Measurements from ENCODE around the gene CCS. TPM values are rescaled to one million over a fixed set of nuclear protein-coding genes. Genes with fewer than 3 reads are reported as not detected.

CCS gene
- total and polyA plus RNA-seq, 9 of the 15 experiments (the other 6 are each of a cell fraction or from before 2014, with no cell fraction given): 1.1 to 46.6 (median 26.8) TPM

- TF ChIP-seq SIX5 (IDR thresholded peaks at IDR 0.05; ENCODE audit: borderline replicate concordance in 1 of 2, insufficient read depth in 1 of 2, low read depth in 1 of 2, low read length in 2 of 2) (no peak), MBD2 (IDR thresholded peaks at IDR 0.05; ENCODE audit: borderline replicate concordance, low read depth) (peak; percentile 98), ZSCAN32 (CRISPR knock-in tag; IDR thresholded peaks at IDR 0.05) (no peak), ZBTB17 (CRISPR knock-in tag; IDR thresholded peaks at IDR 0.05) (peak; percentile 73), BACH1 (tag; IDR thresholded peaks at IDR 0.05) (peak; percentile 89), ZNF76 (CRISPR knock-in tag; IDR thresholded peaks at IDR 0.05; ENCODE audit: borderline replicate concordance) (peak; percentile 64; the same call in 1 of the 2 replicates), FIP1L1 (IDR thresholded peaks at IDR 0.05; ENCODE audit: low read depth, low read length, poor library complexity, severe bottlenecking) (peak; percentile 87), PBX2 (CRISPR knock-in tag; IDR thresholded peaks at IDR 0.05; ENCODE audit: low read depth) (no peak), PBX2 (tag; conservative IDR thresholded peaks at IDR 0.05; ENCODE audit: low read depth) (peak; percentile 24; the same call in 1 of the 2 replicates), BMI1 (IDR thresholded peaks at IDR 0.05; ENCODE audit: low read length) (no peak), DDX20 (tag; IDR thresholded peaks at IDR 0.05; ENCODE audit: low read depth) (no peak), RERE (CRISPR knock-in tag; IDR thresholded peaks at IDR 0.05; ENCODE audit: borderline replicate concordance) (no peak; the same call in 1 of the 2 replicates), CLOCK (CRISPR knock-in tag; IDR thresholded peaks at IDR 0.05; ENCODE audit: borderline replicate concordance) (peak; percentile 19; the same call in 1 of the 2 replicates), PHB (CRISPR knock-in tag; IDR thresholded peaks at IDR 0.05) (no peak)
Measured at GRCh38 chr11:66616379-66617154, 23.6 kb downstream of the CCS start, which contains the start of gene RBM14 (continued).
